CD1c-positive myeloid dendritic cell (primary cell): ENCODE measurements around the gene CBLN4.

Experiments
- DNase-seq: peaks from one replicate; pipeline ENCODE4 v3.0.0-alpha.2; 2016; ENCODE audit errors: extremely low spot score

The CBLN4 gene

DNA sequence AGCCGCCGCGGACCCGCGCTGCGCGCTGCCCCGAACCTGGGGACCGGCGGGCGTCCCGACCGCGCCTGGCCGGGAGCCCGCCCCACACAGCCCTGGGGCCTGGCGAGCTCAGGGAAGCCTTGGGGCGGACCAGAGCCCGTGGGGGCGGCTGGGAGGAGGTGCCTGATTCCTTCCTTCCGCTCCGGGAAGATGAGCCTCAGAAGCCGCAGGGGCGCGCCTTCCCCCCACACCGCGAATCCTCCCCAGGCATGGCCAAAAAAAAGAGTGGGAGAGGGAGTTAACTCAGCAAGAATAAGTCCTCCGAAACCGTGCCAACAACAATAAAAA lies at the start of gene CBLN4:
Gene CBLN4, minus strand, starts transcription at position 131 of the 327 bp plus-strand sequence. CDS start 1,348 bp downstream, outside the sequence.
- DNase-seq: no peak

DNA sequence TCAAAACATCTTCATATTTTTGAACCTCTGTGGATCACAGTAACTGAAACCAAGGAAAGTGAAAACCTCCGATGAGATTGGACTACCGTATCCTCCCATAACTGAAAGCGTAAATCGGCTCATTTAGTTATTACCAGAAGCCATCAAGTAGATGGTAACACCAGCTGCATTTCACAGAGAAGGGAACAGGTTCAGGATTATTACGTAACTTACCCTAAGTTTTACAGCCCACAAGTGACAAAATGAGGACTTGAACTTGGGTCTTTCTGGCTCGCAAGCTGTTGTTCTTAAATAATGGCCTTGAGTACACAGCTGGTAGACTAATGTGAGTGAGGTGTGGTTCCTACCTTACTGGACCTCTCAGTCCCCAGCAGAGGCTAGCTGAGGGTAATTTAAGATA lies 37.9 kb upstream of the CBLN4 start:
- DNase-seq: no peak

DNA sequence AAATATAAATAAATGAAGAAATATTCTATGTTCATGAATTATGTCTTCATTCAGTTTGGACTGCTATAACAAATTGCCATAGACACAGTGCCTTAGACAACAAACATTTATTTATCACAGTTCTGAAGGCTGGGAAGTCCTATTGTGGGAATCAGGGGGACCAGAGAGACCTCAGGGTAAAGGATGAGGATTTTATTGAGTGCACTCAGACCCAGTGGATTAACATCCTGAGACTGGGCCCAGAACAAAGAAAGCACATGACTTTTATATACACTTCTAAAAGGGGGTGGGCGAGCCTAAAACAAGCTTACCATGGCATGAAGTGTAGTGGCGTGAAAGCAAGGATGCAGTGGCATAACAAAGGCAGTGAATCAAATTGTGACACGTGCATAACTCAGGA lies 26.9 kb upstream of the CBLN4 start:
- DNase-seq: no peak

DNA sequence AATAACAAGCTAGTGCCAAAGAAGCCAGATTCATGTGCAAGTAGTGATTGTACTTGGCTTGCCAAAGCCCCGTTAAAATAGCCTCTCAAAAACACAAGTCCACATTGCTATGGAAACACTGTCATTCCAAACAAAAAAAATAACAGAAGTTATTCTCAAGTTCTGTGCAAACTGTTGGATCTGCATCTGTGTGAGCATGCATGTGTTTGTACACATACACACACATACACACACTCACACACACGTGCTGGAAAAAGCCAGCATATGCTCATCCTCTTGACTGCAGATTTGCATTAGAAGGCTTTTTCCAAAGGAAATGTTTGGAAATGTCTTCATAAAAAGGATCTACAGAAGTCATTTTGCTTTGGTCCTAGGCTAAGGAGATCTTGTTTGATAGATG lies 13.4 kb upstream of the CBLN4 start:
- DNase-seq: no peak

DNA sequence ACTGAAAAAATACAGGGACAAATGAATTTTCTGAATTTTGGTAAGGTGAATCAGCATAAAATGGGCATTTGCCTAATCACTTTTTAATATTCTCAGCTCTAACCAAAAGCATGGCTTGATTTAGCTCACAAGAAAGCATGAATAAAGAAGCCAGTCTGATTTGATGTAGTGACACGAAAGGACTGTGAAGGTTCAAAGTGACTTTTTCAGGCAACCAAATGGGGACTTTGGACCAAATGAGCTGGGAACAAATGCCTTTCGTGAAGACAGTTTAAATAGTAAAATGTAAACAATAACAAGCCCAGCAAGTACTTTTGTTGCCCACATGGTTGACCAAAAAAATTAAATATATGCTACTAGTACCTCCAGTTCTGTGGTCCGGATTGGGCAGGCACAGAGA lies 12.9 kb upstream of the CBLN4 start:
- DNase-seq: no peak

DNA sequence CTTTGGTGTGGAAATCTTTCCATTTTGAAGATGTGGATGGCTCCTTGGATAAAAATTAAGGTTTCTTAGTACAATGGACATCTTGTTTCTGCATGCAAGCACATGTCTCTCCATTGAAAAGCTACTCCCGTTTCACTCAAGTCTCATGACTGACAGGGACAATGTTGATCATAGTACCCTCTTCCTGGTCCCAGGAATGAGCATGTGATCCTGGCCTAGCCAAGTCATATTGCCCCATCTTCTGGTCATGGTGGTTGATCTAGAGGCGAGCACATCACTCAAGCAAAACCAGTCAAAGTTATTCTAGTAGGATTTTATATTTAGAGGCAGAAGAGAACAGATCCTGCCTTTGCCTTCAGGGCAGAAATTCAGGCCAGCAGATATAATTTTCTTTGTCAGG lies 12.2 kb upstream of the CBLN4 start:
- no peak for DNase-seq

DNA sequence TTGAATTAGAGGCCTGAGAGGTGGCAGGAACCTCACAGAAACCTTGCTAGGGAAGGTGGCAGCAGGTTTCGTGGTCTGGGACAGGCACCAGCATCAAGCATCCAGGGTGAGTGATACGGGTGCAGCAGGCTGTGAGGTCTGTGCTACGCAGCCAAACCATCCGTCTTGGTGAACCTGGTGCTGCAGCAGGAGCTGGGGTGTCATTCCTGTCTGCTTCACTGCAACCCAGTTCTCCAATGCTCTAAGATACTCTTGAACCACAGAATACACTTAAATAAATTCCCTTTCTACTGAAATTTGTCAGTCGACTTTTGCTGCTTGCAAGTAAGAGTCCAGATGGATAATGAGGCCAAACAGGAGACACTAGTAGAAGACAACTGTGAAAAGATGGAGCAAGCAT lies 9.7 kb upstream of the CBLN4 start:
- no peak for DNase-seq

DNA sequence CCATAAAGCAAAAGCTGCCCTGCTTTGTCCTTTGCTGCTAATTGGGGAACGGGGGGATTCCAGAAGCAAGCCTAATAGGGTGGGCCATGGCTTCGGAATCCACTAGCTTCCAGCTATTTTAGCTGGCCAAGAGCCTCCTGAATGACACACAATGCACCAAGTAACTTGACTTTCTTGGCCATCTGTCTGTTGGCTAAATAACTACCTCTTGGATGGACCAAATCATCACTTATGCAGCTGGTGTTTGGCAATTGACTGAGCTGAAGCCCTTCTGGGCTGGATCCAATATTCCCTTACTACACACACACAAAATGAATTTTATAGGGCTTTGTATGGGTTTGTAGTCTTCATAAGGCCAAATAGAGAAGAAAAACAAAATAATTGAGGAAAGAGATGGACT lies 8.8 kb upstream of the CBLN4 start:
- no peak for DNase-seq

DNA sequence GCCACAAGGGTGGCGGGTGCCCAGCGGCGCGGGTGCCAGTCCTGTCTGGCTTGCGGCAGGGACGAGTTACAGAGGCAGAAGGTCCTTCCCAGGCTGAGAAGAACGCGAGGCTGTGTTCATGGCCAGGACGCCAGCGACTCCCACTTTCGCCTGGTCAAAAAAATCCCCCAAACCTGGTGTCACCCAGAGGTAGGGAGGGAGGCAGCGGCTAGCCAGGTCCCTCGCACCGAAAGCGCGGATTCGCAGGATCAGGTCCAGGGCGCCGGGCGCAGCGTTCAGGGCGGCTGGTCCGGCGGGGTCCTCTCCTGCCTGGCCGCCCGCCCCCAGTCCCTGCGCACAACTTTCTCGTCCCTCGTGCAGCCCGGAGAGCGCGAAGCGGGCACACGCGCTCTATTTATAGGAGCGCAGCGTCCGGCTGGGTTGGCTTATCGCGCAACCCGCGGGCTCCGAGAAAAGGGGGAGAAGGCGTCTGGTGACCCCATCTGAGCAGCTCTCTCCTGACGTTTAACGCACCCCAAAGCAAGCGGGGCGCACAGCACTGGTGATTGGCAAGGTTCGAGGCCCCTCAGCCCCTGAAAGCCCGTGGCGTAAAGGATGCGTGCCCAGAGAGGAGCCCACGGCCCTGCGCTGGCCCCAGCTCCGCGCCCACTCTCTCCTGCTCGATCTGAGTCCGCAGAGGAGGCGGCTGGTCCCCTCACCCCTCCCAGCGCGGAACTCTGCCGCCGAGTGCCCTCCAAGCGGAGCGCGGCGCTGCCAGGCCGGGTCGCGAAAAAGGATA lies 519 bp downstream of the CBLN4 start:
- no peak for DNase-seq

DNA sequence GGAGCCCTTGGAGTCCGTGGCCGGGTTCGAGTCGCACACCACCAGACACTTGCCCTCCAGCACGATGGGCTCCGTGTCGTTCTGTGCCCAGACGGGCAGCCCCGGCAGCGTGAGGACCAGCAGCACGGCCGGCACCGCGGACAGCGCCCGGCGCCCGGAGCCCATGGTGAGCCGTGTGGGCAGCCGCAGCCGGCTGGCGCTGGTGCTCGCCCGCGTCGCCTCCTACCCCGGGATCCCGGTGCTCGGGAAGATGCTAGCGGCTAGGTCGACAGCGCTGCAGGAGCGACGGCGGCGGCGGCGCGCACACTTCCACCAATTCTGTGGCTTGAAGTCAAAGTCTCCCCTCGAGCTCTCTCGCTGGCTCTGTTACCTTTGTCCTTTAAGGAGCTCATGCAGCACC lies 1.3 kb downstream of the CBLN4 start:
- no peak for DNase-seq

DNA sequence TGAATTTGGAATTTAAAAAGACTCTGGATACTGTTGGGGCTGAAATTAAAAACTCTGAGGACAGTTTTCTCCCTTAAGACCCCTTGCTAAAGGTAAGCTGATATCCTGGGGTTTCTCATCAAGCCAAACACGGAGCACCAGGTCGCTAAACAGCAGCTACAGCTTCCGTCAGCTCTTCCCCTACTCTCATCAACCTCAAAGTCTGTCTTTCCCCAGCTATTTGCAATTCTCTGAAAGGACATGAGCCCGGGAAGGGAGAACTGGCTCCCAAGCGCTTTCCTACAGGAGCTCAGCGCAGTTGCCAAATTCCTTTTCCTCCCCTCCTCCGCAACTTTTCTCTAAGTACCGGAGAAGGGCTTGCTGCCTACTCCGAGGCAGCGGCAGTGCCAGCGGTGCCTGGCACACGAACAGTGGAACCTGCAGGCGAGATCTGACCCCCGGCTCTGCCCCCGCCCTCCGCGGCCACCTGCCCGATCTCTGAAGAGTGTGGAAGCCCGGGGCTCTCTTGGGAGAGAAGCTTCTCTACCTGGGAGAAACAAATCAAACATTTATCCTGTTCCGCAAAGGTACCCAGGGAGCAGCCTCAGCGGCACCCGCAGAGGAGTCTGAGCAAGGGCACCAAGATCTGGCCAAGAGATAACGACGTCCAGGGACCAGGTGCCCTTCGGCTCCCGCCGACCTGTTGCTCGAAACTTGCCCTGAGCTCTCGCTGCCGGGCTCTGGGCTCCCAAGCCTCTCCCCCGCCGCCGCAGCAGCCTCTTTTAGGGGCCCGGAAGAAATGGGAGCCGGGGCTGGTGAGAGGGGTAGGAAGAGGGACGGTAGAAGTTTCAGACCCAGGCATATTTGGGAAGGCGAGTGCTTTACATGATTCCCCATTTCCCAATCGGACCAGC lies 2.2 kb downstream of the CBLN4 start:
- no peak for DNase-seq

DNA sequence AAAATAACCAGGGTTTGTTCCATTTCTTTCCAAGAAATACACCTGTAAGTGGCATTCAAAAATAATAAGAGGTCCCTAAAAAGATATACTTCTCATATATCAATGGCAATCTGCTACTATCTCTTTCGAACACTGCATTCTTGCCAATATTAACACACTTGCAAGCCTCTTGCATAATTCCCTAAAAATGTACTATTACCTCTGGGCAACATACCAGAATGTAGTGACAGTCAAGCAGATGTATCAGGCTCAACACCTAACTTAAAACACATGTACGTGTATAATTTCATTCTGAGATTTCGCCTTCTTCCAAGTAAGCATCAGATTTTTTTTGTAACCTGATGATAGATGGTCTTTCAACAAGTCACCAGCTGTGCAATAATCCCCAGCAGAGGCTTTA lies 3.4 kb downstream of the CBLN4 start:
- DNase-seq: no peak

DNA sequence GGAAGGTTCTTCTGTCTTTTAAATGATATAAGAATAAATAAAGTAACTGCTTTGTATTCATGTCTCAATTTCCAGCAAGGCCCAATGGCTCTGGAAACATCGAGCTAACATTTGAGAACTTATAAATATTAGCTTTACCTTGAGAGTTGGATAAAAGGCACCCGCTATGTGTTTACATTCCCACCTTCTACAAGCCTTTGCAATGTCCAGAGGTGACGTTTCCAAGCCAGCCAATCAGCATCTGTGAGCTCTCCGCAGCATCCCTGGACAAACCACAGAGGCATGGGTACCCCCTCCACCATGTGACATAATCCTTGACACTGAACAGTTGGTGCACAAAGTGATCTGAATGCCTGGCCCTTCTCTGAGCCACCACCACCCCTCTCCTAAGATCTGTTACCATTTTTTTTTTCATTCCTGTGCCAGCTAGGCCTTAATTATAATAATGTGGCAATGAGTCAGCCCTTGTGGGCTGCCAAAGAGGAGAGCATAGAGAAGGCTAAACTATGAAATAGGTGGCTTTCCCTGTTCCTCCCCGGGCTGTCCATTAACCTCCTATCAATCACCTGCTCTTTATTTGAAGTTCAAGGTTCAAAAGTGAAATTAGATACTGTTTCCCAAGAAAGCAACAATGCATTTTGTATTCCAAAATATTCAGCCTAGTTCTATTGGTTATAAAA lies 4.1 kb downstream of the CBLN4 start:
- DNase-seq: no peak

DNA sequence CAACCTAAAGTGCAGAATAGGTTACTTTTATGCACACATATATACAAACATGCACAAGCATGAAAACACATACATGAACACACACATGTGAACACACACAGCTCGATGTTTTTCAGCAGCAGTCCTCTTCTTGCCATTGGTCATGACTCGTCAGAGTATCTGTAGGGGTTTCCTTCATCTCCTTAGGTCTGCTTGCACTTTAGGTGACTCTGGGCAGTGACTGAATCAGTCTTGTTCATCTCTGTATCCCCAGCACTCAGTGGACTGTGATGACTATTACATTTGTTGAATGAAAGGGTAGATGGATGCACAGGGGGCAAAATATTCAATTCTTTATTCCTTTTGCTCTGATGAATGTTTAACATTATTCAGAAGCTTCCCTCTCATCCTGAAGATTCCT lies 26.8 kb downstream of the CBLN4 start:
- no peak for DNase-seq

DNA sequence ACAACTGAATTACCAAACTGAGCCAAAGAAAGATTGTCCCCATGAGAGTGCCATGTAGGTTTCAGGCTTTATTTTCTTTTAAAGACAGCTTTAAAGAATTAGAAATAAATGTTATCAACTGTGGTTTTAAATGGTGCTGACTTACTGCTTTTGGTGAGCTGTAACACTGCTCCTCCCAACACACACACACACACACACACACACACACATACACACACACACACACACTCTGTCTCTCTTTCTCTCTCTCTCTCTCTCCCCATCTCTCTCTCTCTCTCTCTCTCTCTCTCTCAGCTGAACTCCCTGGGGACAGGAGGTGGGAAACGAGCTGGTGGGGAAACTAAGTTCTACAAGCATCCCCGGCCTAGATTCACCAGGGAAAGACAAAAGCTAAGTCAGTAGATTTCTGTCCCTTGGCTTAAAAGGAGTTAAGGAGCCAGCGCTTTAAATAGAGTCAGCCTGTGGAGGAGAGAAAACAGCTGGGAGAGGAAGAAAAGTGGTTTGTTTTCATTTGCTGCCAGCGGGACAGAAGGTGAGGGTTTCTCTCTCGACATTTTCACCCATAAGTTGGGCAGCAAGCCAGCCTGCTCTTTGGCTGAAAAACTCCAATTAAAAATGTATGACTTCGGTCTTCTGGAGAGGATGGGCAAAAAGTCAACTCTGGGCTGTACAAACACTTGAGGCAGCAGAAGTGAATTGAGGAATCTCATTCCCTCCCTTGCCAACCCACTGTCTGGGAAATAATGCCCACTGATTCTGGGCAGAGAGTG lies 27.4 kb downstream of the CBLN4 start:
- DNase-seq: no peak

DNA sequence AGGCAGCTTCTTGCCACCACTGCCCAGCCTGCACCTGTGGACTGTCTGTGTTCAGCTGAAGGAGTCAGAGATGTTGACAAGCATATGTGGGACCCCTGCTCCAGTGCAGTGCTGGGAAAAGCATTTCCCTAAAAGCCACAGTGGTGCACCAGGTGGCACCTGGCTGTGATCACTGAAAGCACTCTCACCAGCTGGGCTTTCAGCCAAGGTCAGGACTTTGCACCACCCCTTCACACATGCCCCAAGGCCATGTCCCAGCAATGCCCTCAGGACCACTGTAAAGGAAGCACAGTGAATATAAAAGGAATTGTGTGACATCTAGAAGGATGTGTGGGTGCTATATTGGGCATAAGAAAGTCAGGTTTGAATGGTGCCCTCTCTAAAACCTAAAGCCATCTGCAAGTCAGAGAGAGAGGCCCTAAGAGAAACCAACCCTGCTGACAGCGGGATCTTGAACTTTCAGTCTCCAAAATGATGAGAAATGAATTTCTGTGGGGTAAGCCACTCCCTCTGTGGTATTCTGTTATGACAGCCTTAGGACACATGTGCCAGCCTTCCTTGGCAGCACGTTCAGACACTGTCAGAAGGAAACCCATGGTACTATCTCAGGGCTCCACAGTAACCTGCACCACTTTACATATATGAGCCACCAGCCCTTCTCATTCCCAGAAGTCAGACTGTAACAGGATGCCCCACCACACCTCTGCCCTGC lies 30.7 kb downstream of the CBLN4 start:
- DNase-seq: no peak

DNA sequence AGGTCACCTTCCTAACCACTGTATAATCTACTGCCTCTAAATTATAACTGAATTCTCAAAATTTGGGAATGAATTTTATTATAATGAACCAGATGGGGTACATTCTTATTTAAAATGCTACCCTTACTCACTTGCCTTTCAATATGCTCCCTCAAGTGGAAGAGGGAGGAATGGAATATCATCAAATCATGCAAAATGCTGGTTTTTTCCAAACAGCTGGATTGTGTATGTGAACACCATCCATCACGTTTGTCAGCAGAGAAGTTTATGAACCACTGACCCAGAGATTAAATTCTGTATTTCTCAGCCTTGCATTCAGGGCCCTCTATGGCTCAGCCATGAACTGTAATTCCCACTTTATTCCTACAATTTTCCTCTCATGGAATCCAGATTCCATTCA lies 40.5 kb downstream of the CBLN4 start:
- no peak for DNase-seq

DNA sequence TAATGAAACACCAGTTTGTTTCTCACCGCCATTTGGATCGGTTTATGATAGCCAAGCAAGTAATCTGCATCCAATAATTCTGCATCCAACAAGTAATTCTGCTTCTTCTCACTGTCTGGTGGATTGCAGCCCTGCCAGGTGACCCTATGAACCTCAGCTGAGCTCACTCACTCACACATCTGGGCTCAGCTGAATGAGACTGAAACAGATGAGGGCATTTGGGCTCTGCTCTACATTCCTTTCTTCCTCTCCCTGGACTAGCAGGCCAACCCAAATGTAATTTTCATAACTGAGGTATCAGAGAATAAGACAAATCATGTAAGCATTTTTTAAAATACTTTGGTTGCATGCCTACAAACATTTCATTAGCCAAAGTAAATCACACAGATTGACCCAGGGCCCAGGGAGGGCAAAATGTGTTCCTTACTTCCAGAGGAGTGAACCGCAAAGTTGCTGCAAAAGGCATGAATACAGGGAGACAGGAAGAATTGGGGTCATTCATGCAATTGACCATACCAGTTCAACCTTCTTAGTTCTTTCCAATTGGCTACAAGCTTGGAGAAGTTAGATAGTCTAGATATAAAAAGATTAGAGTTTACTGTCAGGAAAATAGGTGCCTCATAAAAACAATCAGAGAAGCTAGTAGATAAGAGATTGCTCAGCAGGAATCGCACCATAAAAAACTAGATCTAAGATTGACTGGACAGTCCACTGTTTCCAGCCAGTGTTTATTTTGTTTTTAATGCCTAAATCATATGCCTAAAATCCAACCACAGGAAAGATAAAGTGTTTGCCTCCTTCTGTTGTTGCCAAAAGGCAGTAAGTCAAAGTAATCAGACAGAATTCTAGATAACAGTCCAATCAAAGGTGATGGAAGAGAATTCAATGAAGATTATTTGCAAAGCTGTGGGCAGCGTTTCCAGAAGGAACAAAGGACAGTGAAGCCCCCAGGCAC lies 43.7 kb downstream of the CBLN4 start:
- DNase-seq: no peak

DNA sequence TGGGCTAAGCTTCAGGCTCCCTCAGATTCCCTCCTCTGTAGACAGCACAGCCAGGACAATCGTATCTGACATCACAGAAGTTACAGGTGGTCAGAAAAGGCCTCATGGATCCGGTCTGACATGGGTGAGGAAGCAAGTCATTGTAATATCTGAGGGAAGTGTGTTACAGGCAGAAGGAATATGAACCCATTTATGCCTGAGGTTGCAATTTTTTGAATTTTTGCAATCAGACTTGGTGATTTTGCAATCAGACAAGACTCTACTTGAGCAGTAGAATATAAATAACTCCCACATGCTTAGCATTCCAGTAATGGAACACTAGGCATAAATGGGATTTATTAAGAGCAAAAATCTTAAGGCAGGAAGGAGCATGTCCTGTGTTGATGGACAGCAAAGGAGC lies 52.1 kb downstream of the CBLN4 start:
- no peak for DNase-seq

DNA sequence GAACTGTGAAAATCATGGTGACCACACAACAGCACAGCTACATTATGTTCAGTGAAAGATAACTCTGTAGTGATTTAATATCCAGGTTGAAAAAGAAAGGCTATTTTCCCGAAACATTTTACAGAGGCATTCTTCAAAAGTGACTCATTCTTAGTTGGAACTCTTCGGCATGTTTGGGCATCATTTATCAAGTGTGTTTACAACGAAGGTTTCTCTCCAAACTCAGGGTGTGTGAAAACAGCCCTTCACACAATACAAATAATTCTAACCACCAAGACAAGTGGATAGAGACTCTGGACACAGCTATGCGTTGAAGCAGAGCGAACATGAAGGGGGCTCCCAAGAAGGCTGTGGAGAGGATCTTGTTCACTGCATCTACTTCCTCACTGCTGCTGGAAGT lies 57.6 kb downstream of the CBLN4 start:
- no peak for DNase-seq
